Activated T-cell treated with anti-CD3 and anti-CD28 coated beads, Interleukin-2, amount 50 U/mL, for 24 hours (primary cell): ENCODE results near the gene NAA80.

ENCODE experiments used
- DNase-seq: peaks from one replicate; pipeline ENCODE4 v3.0.0-alpha.2; 2020
- H3K27ac Mint-ChIP-seq: 2 replicates; pipeline ENCODE4 v1.8.0; 2020; ENCODE audit warnings: mild to moderate bottlenecking, mixed read lengths
- H3K27me3 Mint-ChIP-seq: 2 replicates; pipeline ENCODE4 v1.8.0; 2020; ENCODE audit warnings: mixed read lengths
- H3K36me3 Mint-ChIP-seq: 2 replicates; pipeline ENCODE4 v1.8.0; 2020; ENCODE audit warnings: low read depth, mixed read lengths
- H3K4me1 Mint-ChIP-seq: 2 replicates; pipeline ENCODE4 v1.8.0; 2020; ENCODE audit warnings: low read depth, mixed read lengths
- H3K4me3 Mint-ChIP-seq: 2 replicates; pipeline ENCODE4 v1.8.0; 2020; ENCODE audit warnings: mild to moderate bottlenecking, moderate library complexity, mixed read lengths
- H3K9me3 Mint-ChIP-seq: 2 replicates; pipeline ENCODE4 v1.8.0; 2020; ENCODE audit warnings: mixed read lengths

NAA80 gene

DNA sequence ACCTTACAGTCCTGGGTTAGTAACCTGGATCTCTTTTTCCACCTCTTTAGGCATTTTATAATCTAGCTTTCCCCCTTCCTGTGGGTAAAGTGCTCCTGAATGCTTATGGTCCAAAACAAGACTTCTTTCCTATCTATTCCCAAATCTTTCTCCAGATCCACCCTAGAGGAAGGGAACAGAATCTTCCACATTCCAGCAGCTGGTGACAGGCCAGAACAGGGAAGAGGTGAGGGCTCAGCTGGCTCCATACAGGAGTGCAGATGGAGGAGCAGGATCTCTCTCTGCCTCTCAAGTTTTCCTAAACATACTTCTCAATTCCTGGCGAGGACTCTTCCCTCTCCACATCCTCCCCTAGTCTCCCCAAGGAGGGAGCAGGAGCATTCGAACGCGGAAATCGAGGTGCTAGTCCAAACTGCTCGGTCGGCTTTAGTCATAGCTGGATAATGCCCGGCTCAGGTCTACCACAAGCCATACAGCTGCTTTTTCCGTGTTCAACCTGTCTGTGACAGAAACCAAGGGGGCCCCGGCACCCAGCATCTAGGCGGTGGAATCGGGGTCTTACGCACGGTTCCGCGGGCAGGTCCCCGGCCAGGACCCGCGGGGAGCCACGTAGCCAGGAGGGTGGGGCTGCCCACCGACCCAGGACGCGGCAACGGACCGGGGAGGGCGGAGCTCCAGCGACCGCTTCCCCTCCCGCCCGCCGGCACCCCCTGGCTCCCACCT is 37.4 kb upstream of the NAA80 start:
- H3K4me1 Mint-ChIP-seq = peaks cover 64% of the 10 kb centered on the region
- H3K36me3 Mint-ChIP-seq = peaks cover 82% of the 10 kb centered on the region
- H3K9me3 Mint-ChIP-seq = no peaks in the 10 kb centered on the region
- DNase-seq = no peak
- peak overlapping the region; percentile 95 for H3K27ac Mint-ChIP-seq
- peak overlapping the region; percentile 94 for H3K4me3 Mint-ChIP-seq
- no peaks in the 10 kb centered on the region for H3K27me3 Mint-ChIP-seq

DNA sequence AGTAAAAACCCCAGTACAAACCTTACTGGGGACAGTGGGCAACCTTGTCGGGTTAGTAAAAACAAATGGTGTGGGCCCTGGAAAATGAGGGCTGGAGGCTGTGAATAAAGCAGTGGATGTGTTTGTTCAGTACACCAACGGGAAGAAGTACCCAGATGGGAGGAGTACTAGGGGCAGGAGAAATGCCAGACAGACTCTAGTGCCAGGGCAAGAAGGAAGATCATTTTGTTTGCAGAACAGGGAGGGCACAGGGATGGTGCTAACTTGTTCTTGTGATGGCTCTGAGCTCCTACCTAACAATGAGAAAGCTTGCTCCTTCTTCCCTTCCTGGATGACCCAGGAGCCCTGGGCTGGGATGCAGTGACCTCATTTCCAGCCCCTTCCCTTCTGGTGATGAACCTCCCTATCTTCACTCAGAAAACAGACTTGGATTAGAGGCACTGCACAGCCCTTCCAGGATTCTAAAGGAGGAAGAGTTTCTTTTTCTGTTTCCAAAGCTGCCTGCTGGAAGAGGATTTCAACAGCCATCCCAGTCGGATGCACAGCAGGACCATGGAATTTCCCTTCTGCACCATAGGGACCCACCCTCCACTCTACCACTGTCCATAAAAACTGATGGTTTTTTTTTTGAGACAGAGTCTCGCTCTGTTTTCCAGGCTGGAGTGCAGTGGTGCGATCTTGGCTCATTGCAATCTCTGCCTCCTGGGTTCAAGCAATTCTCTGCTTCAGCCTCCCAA is 35.3 kb upstream of the NAA80 start:
- H3K27me3 Mint-ChIP-seq = no peaks in the 10 kb centered on the region
- no peaks in the 10 kb centered on the region for H3K9me3 Mint-ChIP-seq
- H3K4me1 Mint-ChIP-seq = peaks cover 50% of the 10 kb centered on the region
- peak overlapping the region; percentile 60 for H3K4me3 Mint-ChIP-seq
- DNase-seq = no peak
- H3K36me3 Mint-ChIP-seq = peaks cover 94% of the 10 kb centered on the region
- peak overlapping the region; percentile 95 for H3K27ac Mint-ChIP-seq

DNA sequence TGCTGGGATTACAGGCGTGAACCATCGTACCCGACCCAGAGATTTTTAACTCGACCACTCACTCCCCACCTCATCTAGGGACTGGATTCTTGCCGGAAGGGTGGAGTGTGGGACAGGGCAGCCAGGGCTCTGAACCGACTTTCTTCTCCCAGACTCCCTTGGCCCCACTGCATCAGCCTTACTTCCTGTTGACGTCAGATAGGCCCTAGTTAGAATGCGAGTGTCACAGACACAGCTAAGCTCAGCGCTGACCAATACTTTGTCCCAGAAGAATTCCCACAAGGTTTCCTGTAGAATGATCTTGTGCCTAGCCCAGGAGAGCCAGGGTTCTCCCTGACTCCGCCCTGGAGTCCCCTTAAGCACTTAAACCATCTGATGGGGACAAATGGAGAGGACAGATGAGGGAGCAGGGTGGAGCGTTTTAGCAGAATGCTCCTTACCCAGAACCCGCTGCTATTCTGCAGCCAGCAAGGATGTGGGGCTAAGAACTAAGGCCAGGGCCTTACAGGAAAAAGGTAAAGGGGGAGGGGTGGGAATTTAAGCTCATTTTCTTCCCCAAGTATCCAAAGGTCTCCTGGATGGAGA is 34.6 kb upstream of the NAA80 start:
- Mint-ChIP-seq H3K36me3 (peaks cover 94% of the 10 kb centered on the region), H3K27me3 (no peaks in the 10 kb centered on the region), H3K27ac (peak overlapping the region; percentile 95), H3K4me3 (peak overlapping the region; percentile 60), H3K9me3 (no peaks in the 10 kb centered on the region), H3K4me1 (peaks cover 48% of the 10 kb centered on the region)
- DNase-seq = no peak

DNA sequence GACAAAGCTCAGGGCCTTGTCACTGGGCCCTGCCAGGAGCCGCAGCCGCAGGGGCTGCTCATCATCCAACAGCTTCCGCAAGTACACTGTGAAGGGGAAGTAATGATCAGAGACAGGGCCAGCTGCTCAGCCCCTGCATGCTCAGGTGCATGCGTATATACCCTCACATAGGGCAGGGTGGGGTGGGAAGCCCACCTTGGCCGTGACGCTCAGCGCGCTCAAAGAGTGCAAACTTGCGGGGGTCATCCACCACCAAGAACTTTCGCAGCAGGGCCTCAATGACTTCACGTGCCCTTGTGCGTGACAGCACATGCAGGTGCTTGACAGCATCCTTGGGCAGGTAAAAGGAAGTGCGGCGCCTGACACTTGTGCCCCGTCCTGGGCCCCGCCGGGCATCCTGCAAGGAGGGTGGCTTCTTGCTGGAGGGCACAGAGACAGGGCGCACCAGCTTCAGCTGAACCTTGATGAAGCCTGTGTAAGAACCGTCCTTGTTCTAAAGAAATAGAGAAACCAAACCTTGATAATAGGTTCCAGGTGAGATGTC is 32.2 kb upstream of the NAA80 start:
- no peaks in the 10 kb centered on the region for H3K27me3 Mint-ChIP-seq
- no peak for DNase-seq
- no peak overlapping the region for H3K4me3 Mint-ChIP-seq
- H3K27ac Mint-ChIP-seq = no peak overlapping the region
- H3K9me3 Mint-ChIP-seq = no peaks in the 10 kb centered on the region
- peaks cover 54% of the 10 kb centered on the region for H3K4me1 Mint-ChIP-seq
- peaks cover 90% of the 10 kb centered on the region for H3K36me3 Mint-ChIP-seq

DNA sequence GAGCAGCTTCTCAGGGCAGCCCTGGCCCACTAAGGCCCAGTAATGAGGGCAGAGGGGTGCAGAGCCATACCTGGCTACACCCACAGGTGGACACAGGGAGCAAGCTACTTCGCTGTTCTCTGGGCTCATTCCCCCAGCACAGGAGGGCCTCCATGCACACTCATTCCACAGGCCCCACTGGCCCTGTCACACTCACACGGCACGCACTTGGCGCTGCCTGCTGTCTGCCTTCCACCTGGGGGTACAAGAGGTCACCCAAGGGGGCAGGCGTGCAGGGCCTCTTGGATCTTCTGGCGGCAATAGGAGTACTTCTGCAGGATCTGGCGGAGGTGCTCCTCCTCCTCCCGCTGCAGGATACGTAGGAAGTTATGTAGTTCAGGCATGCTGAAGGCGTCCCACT is 31.1 kb upstream of the NAA80 start:
- Mint-ChIP-seq H3K27me3 (no peaks in the 10 kb centered on the region), H3K4me1 (peaks cover 47% of the 10 kb centered on the region), H3K27ac (peak overlapping the region; percentile 40), H3K9me3 (no peaks in the 10 kb centered on the region), H3K4me3 (no peak overlapping the region), H3K36me3 (peaks cover 90% of the 10 kb centered on the region)
- no peak for DNase-seq

DNA sequence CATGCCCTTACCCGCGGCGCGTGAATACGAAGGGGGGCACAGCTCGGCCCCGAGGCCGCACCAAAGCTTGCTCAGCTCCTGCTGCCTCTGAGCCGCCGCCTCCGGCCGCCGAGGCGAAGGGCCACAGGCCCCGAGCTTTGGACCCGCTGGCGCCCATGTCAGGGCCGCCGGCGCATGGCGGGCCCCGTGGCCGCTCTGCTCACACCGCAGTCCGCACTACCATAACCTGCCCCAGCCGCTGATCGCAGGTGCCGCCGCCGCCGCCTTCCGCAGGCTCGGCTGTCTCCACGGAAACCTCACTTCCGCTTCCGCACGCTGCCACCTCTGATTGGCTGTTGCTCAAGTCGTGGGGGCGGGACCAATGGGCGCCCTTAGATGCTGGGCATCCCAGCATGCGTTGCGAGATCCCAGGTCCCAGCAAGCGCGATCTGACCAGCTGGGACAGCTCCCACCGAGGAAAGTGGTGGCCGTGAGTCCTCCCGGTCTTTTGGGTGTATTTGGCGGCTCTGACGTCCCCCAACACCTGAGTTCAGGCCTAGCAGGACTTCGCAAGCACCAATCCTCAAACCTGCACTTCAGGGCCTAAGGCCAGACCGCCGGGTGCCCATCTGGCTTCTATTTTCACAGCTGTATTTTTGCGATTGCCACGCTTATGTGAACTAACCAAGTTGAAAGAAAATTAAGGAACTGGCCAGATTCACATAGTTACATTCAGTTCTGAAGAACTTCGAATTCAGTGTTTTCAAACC is 28.9 kb upstream of the NAA80 start, which contains the start of gene TUSC2:
TUSC2 (minus strand) TSS at position 281 of the 749 bp plus-strand sequence; CDS start at position 157, 124 bp downstream.
- peak; percentile 94 for DNase-seq
- Mint-ChIP-seq H3K36me3 (peaks cover 87% of the 10 kb centered on the region), H3K27ac (peak within 1 kb of the TSS; percentile 94), H3K4me3 (peak within 1 kb of the TSS; percentile 89), H3K4me1 (peaks cover 34% of the 10 kb centered on the region), H3K9me3 (no peaks in the 10 kb centered on the region), H3K27me3 (no peaks in the 10 kb centered on the region)

DNA sequence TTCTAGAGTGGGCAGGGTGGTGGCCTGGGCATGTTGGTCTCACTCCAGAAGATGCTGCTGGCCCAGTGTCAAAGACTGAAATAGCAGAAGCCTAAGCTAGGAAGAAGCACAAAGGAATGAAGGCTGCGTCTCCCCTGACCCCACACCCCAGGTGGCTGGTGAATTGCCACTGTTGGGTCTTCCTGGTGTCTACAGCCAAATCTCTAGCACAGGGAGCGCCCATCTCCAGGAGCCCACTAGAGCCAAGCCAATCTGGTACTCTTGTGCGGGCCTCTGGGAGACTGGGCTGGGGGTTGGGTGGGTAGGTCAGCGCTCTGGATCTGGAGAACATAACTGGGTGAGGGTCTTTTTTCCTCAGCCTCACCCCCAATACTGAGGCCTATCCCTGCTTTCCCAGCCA is 27.9 kb upstream of the NAA80 start:
- no peak for DNase-seq
- H3K27me3 Mint-ChIP-seq = no peaks in the 10 kb centered on the region
- peak overlapping the region; percentile 80 for H3K27ac Mint-ChIP-seq
- H3K4me1 Mint-ChIP-seq = peaks cover 33% of the 10 kb centered on the region
- H3K4me3 Mint-ChIP-seq = peak overlapping the region; percentile 89
- H3K9me3 Mint-ChIP-seq = no peaks in the 10 kb centered on the region
- peaks cover 77% of the 10 kb centered on the region for H3K36me3 Mint-ChIP-seq

DNA sequence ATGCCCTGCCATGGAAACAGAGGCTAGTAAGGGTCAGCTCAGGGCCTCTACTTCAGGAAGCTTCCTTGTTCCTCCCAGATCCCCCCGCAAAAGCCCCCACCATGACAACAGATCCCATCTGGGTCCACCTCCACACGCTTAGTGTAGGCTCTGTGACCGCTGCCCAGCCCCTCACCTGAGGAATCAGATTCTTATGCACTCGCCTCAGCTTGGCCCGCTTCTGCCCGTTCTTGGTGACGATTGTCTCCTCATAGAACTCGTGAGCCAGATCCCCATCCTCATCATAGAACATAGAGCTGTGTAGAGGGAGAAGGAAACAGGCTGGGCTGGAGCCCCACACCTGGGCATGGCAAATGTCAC is 27.0 kb upstream of the NAA80 start:
- Mint-ChIP-seq H3K4me3 (peak overlapping the region; percentile 89), H3K4me1 (peaks cover 33% of the 10 kb centered on the region), H3K9me3 (no peaks in the 10 kb centered on the region), H3K27me3 (no peaks in the 10 kb centered on the region), H3K36me3 (peaks cover 68% of the 10 kb centered on the region), H3K27ac (peak overlapping the region; percentile 40)
- DNase-seq = no peak

DNA sequence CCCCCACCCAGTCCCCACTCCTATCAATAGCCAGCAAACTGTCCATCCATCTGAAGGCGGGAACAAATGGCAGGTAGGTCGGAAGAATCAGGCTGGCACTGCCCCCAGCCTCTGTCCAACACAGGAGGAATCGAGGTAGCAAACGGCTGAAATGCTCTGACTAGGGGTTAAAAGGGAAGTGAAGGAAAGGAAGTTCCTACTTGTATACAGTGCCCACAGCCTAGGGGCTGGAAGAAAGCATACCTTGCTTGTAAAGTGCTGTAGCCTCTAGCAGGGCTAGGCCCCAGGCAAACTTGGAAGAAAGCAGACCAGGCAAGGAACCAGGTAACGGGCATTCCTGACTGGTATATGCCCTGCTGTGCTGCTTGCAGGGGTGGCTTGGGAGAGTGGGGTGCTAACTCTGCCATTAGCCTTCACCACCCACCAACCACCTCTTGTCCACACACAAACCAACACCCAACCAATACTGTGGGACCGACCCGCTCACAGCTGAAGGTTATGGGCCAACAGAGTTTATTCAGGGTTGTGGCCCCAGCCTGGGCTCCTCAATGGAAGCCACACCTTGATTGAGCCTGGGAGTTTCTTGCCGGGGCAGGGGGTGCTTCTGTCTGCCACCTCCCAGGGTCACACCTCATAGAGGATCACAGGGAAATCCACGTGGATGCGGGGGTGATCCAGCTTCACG is 26.4 kb upstream of the NAA80 start:
- peaks cover 64% of the 10 kb centered on the region for H3K36me3 Mint-ChIP-seq
- H3K27me3 Mint-ChIP-seq = no peaks in the 10 kb centered on the region
- no peak for DNase-seq
- peak overlapping the region; percentile 67 for H3K27ac Mint-ChIP-seq
- no peaks in the 10 kb centered on the region for H3K9me3 Mint-ChIP-seq
- peaks cover 34% of the 10 kb centered on the region for H3K4me1 Mint-ChIP-seq
- H3K4me3 Mint-ChIP-seq = no peak overlapping the region

DNA sequence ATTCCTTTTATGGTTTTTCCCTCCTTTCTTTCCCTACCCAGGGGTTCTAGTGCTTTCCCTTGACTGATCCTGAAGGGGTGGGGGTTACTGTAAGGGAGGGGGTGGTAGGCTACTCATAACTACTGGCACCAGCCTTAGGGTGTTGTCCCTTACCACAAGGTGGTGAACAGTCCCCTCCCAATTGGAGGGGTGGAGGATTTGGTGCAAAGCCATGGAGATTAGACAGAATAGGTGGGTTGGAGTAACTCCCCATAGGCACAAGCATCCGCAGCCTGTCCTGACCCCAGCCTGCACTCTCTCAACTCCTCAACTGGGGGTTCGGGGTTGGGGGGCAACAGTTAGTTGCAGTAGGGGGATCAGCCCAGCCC is 25.9 kb upstream of the NAA80 start:
- peak overlapping the region; percentile 67 for H3K27ac Mint-ChIP-seq
- no peak for DNase-seq

DNA sequence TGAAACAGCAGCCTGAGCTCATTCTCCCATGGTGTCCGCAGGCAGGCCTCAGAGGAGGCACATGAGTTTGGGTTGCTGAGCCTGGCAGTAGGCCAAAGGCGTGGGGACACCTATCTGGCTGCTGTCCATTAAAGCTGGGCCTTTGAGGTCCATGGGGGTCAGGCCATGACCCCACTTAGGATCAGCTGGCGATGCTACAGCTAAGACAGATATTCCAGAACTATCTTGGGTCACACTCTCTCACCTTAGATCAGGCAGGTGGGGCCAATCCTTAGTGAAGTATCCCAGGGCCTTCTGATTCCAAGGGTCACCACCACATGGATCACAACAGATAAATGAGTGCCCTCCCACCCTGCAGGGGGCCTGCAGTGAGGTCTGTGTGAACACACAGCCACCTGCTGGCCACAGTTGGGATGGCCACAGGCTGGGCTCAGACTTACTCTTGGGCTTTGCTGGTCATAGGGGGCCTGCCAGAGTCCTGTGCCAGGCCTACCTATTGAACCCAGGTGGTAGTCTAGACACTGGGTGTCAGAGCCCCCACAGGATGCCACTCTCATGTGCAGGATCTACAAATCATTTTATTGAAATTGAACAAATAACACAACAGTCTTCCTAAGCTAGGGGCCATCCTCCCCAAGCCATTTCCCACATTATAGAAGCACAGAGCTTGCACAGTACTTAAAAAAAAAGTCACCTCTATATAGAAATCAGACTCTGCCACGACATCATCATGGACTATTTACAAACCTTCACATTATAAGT is 25.3 kb upstream of the NAA80 start:
- Mint-ChIP-seq H3K9me3 (no peaks in the 10 kb centered on the region), H3K27ac (peak overlapping the region; percentile 67), H3K4me1 (peaks cover 45% of the 10 kb centered on the region), H3K4me3 (no peak overlapping the region), H3K36me3 (peaks cover 59% of the 10 kb centered on the region), H3K27me3 (no peaks in the 10 kb centered on the region)
- peak; percentile 74 for DNase-seq

More for the DNA sequence above, 25.9 kb upstream of the NAA80 start:
- no peaks in the 10 kb centered on the region for H3K27me3 Mint-ChIP-seq
- H3K9me3 Mint-ChIP-seq = no peaks in the 10 kb centered on the region
- no peak overlapping the region for H3K4me3 Mint-ChIP-seq
- peaks cover 60% of the 10 kb centered on the region for H3K36me3 Mint-ChIP-seq
- H3K4me1 Mint-ChIP-seq = peaks cover 39% of the 10 kb centered on the region

DNA sequence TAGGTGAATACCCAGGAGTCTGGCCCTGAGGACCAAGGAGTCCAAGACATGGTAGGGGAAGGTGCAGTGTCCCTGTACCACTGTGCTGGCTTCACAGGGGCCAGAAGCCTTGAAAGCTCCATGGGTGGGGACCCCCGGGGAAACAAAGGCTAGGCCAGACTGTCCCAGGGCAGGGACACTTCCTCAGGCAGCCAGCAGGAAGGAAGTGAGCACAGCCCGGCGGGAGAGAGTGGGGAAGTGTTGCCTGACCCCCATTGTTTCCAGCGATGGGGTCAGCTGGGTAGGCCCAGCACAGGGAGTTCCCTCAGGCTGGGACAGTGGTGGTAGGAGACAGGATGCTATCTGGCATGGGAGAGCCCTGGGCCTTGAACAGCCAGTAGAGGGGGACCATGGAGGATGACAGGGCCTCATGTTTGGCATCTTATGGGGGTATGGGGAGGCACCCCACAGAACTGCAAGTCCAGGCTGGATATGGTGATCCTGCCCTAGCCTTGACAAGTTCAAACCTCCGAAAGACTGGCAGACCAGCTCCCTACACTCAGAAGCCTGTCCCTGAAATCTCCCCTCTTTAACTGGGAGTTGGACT is 24.5 kb upstream of the NAA80 start:
- H3K9me3 Mint-ChIP-seq = no peaks in the 10 kb centered on the region
- H3K27ac Mint-ChIP-seq = peak overlapping the region; percentile 71
- no peak overlapping the region for H3K4me3 Mint-ChIP-seq
- no peak for DNase-seq
- H3K4me1 Mint-ChIP-seq = peaks cover 49% of the 10 kb centered on the region
- peaks cover 60% of the 10 kb centered on the region for H3K36me3 Mint-ChIP-seq
- no peaks in the 10 kb centered on the region for H3K27me3 Mint-ChIP-seq

DNA sequence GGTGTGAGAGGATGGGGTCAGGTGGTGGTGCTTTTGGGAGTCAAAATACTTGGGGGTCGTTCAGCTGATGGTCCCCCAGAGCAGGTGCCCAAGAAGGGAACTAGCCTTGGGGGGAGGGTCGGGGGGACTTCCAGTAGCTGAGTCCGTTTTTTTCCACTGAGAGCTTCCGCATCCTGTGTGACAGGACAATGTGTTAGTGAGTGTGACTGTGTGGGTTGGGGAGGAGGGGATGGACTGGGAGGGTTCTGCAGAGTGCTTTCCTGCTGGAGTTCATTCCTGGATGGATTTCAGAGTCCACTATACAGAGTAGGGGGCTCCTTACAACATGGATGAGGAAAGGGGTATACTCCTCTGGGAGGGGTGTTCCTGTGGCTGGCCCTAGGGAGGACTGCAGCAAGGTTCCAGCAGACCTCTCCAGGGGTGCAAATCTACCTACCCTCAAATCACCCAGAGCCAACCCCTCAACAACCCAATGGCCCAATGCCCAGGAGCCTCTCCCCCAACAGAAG is 23.9 kb upstream of the NAA80 start:
- H3K4me3 Mint-ChIP-seq = no peak overlapping the region

More for the DNA sequence above, 23.9 kb upstream of the NAA80 start:
- DNase-seq = no peak
- H3K4me1 Mint-ChIP-seq = peaks cover 49% of the 10 kb centered on the region
- no peaks in the 10 kb centered on the region for H3K9me3 Mint-ChIP-seq
- peak overlapping the region; percentile 71 for H3K27ac Mint-ChIP-seq
- peaks cover 60% of the 10 kb centered on the region for H3K36me3 Mint-ChIP-seq
- H3K27me3 Mint-ChIP-seq = no peaks in the 10 kb centered on the region
